HL-60 (cell line): ENCODE measurements around the gene KIF27.
"Not testable (repeated sequence)": the region's sequence is repeated elsewhere in the genome, so short reads cannot be mapped to it uniquely, and the experiment has no call there.

ENCODE experiments used
- TF ChIP-seq, protein P1 (sequence below): IDR thresholded peaks from one replicate; pipeline ENCODE4 v1.5.1; 2011; ENCODE audit warnings: low read length, control low read depth, inconsistent platforms; ENCODE audit not compliant: insufficient read depth
- TF ChIP-seq, protein P2 (sequence below): IDR thresholded peaks from 2 replicates; pipeline ENCODE4 v1.6.1; 2012; ENCODE audit warnings: low read depth; ENCODE audit not compliant: insufficient replicate concordance

DNA sequence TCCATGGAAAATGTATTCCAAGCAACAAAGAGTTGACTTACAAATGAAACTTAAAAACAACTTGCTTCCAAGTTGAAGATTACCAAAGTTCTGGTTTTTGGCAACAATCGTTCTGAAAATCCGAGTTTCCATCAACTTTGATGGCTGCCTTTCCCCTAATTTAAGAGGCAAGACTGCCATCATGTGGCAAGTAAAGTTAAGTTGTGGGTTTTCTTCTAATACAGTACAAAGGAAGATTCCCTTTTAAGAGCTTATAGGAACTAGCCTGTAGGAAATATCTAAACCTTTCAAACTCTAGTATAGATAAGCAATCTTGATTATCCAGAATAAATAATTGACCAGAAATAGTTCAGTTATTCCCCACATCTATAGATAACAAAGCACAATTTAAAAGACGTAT lies 9.0 kb downstream of the KIF27 start:
- TF ChIP-seq, protein P1, sequence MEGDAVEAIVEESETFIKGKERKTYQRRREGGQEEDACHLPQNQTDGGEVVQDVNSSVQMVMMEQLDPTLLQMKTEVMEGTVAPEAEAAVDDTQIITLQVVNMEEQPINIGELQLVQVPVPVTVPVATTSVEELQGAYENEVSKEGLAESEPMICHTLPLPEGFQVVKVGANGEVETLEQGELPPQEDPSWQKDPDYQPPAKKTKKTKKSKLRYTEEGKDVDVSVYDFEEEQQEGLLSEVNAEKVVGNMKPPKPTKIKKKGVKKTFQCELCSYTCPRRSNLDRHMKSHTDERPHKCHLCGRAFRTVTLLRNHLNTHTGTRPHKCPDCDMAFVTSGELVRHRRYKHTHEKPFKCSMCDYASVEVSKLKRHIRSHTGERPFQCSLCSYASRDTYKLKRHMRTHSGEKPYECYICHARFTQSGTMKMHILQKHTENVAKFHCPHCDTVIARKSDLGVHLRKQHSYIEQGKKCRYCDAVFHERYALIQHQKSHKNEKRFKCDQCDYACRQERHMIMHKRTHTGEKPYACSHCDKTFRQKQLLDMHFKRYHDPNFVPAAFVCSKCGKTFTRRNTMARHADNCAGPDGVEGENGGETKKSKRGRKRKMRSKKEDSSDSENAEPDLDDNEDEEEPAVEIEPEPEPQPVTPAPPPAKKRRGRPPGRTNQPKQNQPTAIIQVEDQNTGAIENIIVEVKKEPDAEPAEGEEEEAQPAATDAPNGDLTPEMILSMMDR = not testable (repeated sequence)
- TF ChIP-seq, protein P2, sequence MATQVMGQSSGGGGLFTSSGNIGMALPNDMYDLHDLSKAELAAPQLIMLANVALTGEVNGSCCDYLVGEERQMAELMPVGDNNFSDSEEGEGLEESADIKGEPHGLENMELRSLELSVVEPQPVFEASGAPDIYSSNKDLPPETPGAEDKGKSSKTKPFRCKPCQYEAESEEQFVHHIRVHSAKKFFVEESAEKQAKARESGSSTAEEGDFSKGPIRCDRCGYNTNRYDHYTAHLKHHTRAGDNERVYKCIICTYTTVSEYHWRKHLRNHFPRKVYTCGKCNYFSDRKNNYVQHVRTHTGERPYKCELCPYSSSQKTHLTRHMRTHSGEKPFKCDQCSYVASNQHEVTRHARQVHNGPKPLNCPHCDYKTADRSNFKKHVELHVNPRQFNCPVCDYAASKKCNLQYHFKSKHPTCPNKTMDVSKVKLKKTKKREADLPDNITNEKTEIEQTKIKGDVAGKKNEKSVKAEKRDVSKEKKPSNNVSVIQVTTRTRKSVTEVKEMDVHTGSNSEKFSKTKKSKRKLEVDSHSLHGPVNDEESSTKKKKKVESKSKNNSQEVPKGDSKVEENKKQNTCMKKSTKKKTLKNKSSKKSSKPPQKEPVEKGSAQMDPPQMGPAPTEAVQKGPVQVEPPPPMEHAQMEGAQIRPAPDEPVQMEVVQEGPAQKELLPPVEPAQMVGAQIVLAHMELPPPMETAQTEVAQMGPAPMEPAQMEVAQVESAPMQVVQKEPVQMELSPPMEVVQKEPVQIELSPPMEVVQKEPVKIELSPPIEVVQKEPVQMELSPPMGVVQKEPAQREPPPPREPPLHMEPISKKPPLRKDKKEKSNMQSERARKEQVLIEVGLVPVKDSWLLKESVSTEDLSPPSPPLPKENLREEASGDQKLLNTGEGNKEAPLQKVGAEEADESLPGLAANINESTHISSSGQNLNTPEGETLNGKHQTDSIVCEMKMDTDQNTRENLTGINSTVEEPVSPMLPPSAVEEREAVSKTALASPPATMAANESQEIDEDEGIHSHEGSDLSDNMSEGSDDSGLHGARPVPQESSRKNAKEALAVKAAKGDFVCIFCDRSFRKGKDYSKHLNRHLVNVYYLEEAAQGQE = not testable (repeated sequence)
